IPS DF 6.9 (cell line): Measurements from ENCODE around the gene PAX8.

ENCODE experiments used
- DNase-seq: peaks from one replicate; pipeline ENCODE4 v3.0.0-alpha.2; 2013; ENCODE audit warnings: low read depth, low spot score
- H3K27ac ChIP-seq: one replicate; pipeline ENCODE4 v1.5.1; 2013; ENCODE audit warnings: low read length, control low read depth
- H3K27me3 ChIP-seq: 2 replicates; pipeline ENCODE4 v1.6.1; 2013; ENCODE audit warnings: mild to moderate bottlenecking, low read length; ENCODE audit not compliant: control insufficient read depth, insufficient read depth
- H3K36me3 ChIP-seq: 2 replicates; pipeline ENCODE4 v1.6.1; 2013; ENCODE audit warnings: low read length; ENCODE audit not compliant: control insufficient read depth, insufficient read depth
- H3K4me1 ChIP-seq: 2 replicates; pipeline ENCODE4 v1.6.1; 2013; ENCODE audit warnings: low read length; ENCODE audit not compliant: control insufficient read depth, insufficient read depth
- H3K4me3 ChIP-seq: 2 replicates; pipeline ENCODE4 v1.5.1; 2013; ENCODE audit warnings: mild to moderate bottlenecking, low read length
- H3K9me3 ChIP-seq: 2 replicates; pipeline ENCODE4 v1.6.1; 2013; ENCODE audit warnings: low read length, inconsistent platforms; ENCODE audit not compliant: control insufficient read depth, insufficient read depth
- WGBS: extraction: QIAGEN DNeasy Blood & Tissue Kit; methylation state at CpG from one replicate; pipeline ENCODE4 v1.1.7; 2013; ENCODE audit warnings: mixed read lengths, missing lambda C conversion rate; ENCODE audit not compliant: insufficient read length, insufficient coverage; 5-methylcytosine and 5-hydroxymethylcytosine counted together

PAX8 gene

GRCh38 chr2:113278073-113278741 lies 514 bp downstream of the PAX8 start:
- no peaks in the 10 kb centered on the region for H3K9me3 ChIP-seq
- no peak overlapping the region for H3K27ac ChIP-seq
- no peak for DNase-seq
- H3K4me3 ChIP-seq = peak overlapping the region; percentile 39; the same call in 1 of the 2 replicates
- H3K27me3 ChIP-seq = peaks cover 64% of the 10 kb centered on the region
- peaks cover 2% of the 10 kb centered on the region; the same call in 1 of the 2 replicates for H3K4me1 ChIP-seq
- H3K36me3 ChIP-seq = no peaks in the 10 kb centered on the region
- WGBS = no CpG with 5 or more reads among the region's 49 CpGs

- no peaks in the 10 kb centered on the region for H3K36me3 ChIP-seq
- no peaks in the 10 kb centered on the region for H3K9me3 ChIP-seq
- H3K4me1 ChIP-seq = peaks cover 2% of the 10 kb centered on the region; the same call in 1 of the 2 replicates
- H3K27me3 ChIP-seq = peaks cover 64% of the 10 kb centered on the region
- WGBS = no CpG with 5 or more reads among the region's 56 CpGs
- DNase-seq = no peak
- no peak overlapping the region for H3K27ac ChIP-seq
- H3K4me3 ChIP-seq = peak overlapping the region; percentile 39; the same call in 1 of the 2 replicates
These were observed 1.1 kb downstream of the PAX8 start for GRCh38 chr2:113277474-113278072.

GRCh38 chr2:113276761-113277425 lies 1.8 kb downstream of the PAX8 start:
- Histone ChIP-seq H3K9me3 (no peaks in the 10 kb centered on the region), H3K36me3 (no peaks in the 10 kb centered on the region), H3K4me1 (peaks cover 2% of the 10 kb centered on the region; the same call in 1 of the 2 replicates), H3K27ac (no peak overlapping the region), H3K4me3 (peak overlapping the region; percentile 39; the same call in 1 of the 2 replicates), H3K27me3 (peaks cover 69% of the 10 kb centered on the region)
- WGBS = no CpG with 5 or more reads among the region's 41 CpGs
- no peak for DNase-seq

- H3K4me1 ChIP-seq = peaks cover 2% of the 10 kb centered on the region; the same call in 1 of the 2 replicates
- no peak for DNase-seq
- no peak overlapping the region for H3K27ac ChIP-seq
- no peak overlapping the region for H3K4me3 ChIP-seq
- H3K36me3 ChIP-seq = no peaks in the 10 kb centered on the region
- WGBS = no CpG with 5 or more reads among the region's 18 CpGs
- H3K9me3 ChIP-seq = no peaks in the 10 kb centered on the region
- H3K27me3 ChIP-seq = peaks cover 75% of the 10 kb centered on the region
These were observed 2.4 kb downstream of the PAX8 start for GRCh38 chr2:113276216-113276760.

GRCh38 chr2:113275556-113276215 lies 3.0 kb downstream of the PAX8 start:
- Histone ChIP-seq H3K4me3 (no peak overlapping the region), H3K27ac (no peak overlapping the region), H3K36me3 (no peaks in the 10 kb centered on the region), H3K27me3 (peaks cover 76% of the 10 kb centered on the region), H3K9me3 (no peaks in the 10 kb centered on the region), H3K4me1 (peaks cover 2% of the 10 kb centered on the region; the same call in 1 of the 2 replicates)
- no CpG with 5 or more reads among the region's 38 CpGs for WGBS
- no peak for DNase-seq

- DNase-seq = no peak
- H3K27me3 ChIP-seq = peaks cover 69% of the 10 kb centered on the region
- no peak overlapping the region for H3K4me3 ChIP-seq
- H3K36me3 ChIP-seq = no peaks in the 10 kb centered on the region
- H3K27ac ChIP-seq = no peak overlapping the region
- no peaks in the 10 kb centered on the region for H3K9me3 ChIP-seq
- H3K4me1 ChIP-seq = peaks cover 2% of the 10 kb centered on the region; the same call in 1 of the 2 replicates
These were observed 4.3 kb downstream of the PAX8 start for GRCh38 chr2:113274432-113274831.

- no peak overlapping the region for H3K27ac ChIP-seq
- H3K4me3 ChIP-seq = no peak overlapping the region
- no peaks in the 10 kb centered on the region for H3K36me3 ChIP-seq
- peaks cover 2% of the 10 kb centered on the region; the same call in 1 of the 2 replicates for H3K4me1 ChIP-seq
- H3K9me3 ChIP-seq = no peaks in the 10 kb centered on the region
- no peak for DNase-seq
- H3K27me3 ChIP-seq = peaks cover 65% of the 10 kb centered on the region
- no CpG with 5 or more reads among the region's 9 CpGs for WGBS
These were observed 4.7 kb downstream of the PAX8 start for GRCh38 chr2:113273981-113274380.

GRCh38 chr2:113273027-113273551 lies 5.6 kb downstream of the PAX8 start:
- H3K4me1 ChIP-seq = peaks cover 2% of the 10 kb centered on the region; the same call in 1 of the 2 replicates
- peaks cover 56% of the 10 kb centered on the region for H3K27me3 ChIP-seq
- no CpG with 5 or more reads among the region's 8 CpGs for WGBS
- H3K36me3 ChIP-seq = no peaks in the 10 kb centered on the region
- H3K4me3 ChIP-seq = no peak overlapping the region
- H3K27ac ChIP-seq = no peak overlapping the region
- no peaks in the 10 kb centered on the region for H3K9me3 ChIP-seq
- no peak for DNase-seq

GRCh38 chr2:113272477-113272876 lies 6.2 kb downstream of the PAX8 start:
- Histone ChIP-seq H3K4me3 (no peak overlapping the region), H3K36me3 (no peaks in the 10 kb centered on the region), H3K4me1 (peaks cover 2% of the 10 kb centered on the region; the same call in 1 of the 2 replicates), H3K27me3 (peaks cover 50% of the 10 kb centered on the region), H3K9me3 (no peaks in the 10 kb centered on the region), H3K27ac (no peak overlapping the region)
- WGBS = no CpG with 5 or more reads among the region's 5 CpGs
- DNase-seq = no peak
